Upper lobe of left lung (tissue), 6 donors: ENCODE measurements around the gene PARVA. TPM values are rescaled to one million over a fixed set of nuclear protein-coding genes. Genes with fewer than 3 reads are reported as not detected.

Experiments used
- ATAC-seq, 2 donors: fragments of 200-7000 bp; cut with Tn5 transposase; one replicate each; pipeline ENCODE4 v1.9.1; 2022; ENCODE audit warnings: mild to moderate bottlenecking in 2 of 2, moderate library complexity in 2 of 2; ENCODE audit not compliant: low FRiP score in 2 of 2
- DNase-seq, 2 donors: peaks; one replicate each; pipeline ENCODE4 v3.0.0-alpha.2; 2019 to 2020
- H3K27ac ChIP-seq, 4 donors: fragments of 200-600 bp; sonication (generic); one replicate each; pipeline ENCODE4 v1.5.1; 2016 to 2019
- H3K27me3 ChIP-seq, 4 donors: fragments of 200-600 bp; sonication (generic); one replicate each; pipeline ENCODE4 v1.5.1; 2017 to 2019
- H3K36me3 ChIP-seq, 4 donors: fragments of 200-600 bp; sonication (generic); one replicate each; pipeline ENCODE4 v1.5.1; 2016 to 2019
- H3K4me1 ChIP-seq, 4 donors: fragments of 200-600 bp; sonication (generic); one replicate each; pipeline ENCODE4 v1.5.1; 2018 to 2019
- H3K4me3 ChIP-seq, 4 donors: fragments of 200-600 bp; sonication (generic); one replicate each; pipeline ENCODE4 v1.5.1; 2017 to 2019; ENCODE audit warnings: mild to moderate bottlenecking in 2 of 4, moderate library complexity in 1 of 4
- H3K9me3 ChIP-seq, 4 donors: fragments of 200-600 bp; sonication (generic); one replicate each; pipeline ENCODE4 v1.5.1; 2018 to 2019
- CTCF ChIP-seq, 6 experiments: fragments of 450-650 bp in 4 of 6; fragments of 200-600 bp in 2 of 6; sonication (generic) in 2 of 6; IDR thresholded peaks; one replicate each; pipeline ENCODE4 v1.5.1; 2016 to 2019; ENCODE audit warnings: antibody characterized with exemption in 6 of 6
- EP300 ChIP-seq, 4 donors: sonication (generic); formaldehyde crosslinking; IDR thresholded peaks; one replicate each; pipeline ENCODE4 v1.5.1; 2017; ENCODE audit warnings: antibody characterized with exemption in 4 of 4, control low read depth in 2 of 4
- POLR2A ChIP-seq, 4 donors: fragments of 450-650 bp; IDR thresholded peaks; one replicate each; pipeline ENCODE4 v1.5.1; 2016 to 2017; ENCODE audit warnings: antibody characterized with exemption in 4 of 4, mild to moderate bottlenecking in 2 of 4
- POLR2AphosphoS5 ChIP-seq, 2 donors: sonication (generic); formaldehyde crosslinking; IDR thresholded peaks; one replicate each; pipeline ENCODE4 v1.5.1; 2017; ENCODE audit warnings: antibody characterized with exemption in 2 of 2
- WGBS, 2 donors: methylation state at CpG; one replicate each; pipeline ENCODE4 v1.1.5; 2017 to 2018; 5-methylcytosine and 5-hydroxymethylcytosine counted together
- total RNA-seq, 6 donors: library from RNA; depleted of rRNA in 4 of 6; stranded (reverse); fragments of >200 nt in 4 of 6; gene quantifications; one replicate each; pipeline versions ENCODE4 v1.1.0 to v1.2.1, GENCODE V29; 2016 to 2021
- donor health status: DM: no; HTN: no; CAD: no; lungs with moderate emphysema.
- donor health status: DM: no; HTN: yes; CAD: no; lungs with severe emphysema.

PARVA gene
- total RNA-seq, 6 donors from 2014 or later, result 36.7 to 73.5 (median 58.0) TPM

DNA sequence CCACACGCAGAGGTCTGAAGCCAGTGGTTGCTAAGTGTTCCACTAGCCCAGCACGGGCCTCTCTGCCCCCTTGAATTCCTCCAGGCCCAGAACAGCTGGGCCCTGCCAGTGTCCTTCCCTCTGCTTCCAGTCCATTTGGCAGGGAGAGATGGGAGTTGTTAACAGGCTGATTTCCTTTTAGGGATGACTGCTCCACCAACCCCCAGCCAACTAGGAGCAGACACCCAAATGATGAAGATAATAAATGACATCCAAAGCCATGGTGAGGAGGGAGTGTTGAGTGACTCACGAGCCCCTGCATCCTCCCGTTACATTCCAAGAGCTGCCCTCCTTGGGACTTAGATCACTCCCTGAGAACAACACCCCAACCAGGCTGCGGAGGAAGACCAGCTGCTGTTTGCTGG, 20.6 kb downstream of the PARVA start:
- Histone ChIP-seq H3K27me3 (no peaks in the 10 kb centered on the region), H3K4me1 (peaks cover 7 to 20% (median 9%) of the 10 kb centered on the region in 4 donors), H3K9me3 (no peaks in the 10 kb centered on the region), H3K4me3 (no peak overlapping the region), H3K27ac (peak overlapping the region in 2 of 4 donors; percentile 48 to 61), H3K36me3 (no peaks in the 10 kb centered on the region)
- 76 to 87% methylated on average over 4 to 5 of the region's 5 CpGs for whole genome bisulfite sequencing, 2 donors
- DNase-seq (no peak), ATAC-seq (peak; percentile 71 to 90)
- no peak for TF ChIP-seq POLR2A (IDR thresholded peaks at IDR 0.05)
- TF ChIP-seq POLR2AphosphoS5 (IDR thresholded peaks at IDR 0.05), result peak in 1 of 2 donors; percentile 69
- peak in 1 of 4 donors; percentile 47 for TF ChIP-seq EP300 (IDR thresholded peaks at IDR 0.05)

DNA sequence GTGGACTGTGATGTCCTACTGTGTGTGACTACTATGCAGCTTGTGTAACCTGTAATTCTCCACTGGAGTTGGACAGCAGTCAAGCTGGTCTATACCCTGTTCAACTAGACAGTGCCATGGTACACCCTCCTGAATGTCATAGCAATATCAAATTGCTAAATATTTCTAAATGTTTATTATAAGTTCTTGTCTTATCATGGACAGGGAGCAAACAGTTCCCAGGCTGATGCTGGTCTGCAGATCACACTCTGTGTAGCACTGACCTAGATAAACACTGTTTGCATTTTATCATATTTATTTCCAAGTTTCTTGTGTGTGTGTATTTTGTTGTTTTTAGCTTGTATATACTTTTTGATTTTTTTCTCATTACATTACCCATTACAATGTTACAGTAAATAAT, 22.0 kb downstream of the PARVA start:
- Histone ChIP-seq H3K27ac (no peak overlapping the region), H3K36me3 (no peaks in the 10 kb centered on the region), H3K9me3 (no peaks in the 10 kb centered on the region), H3K27me3 (no peaks in the 10 kb centered on the region), H3K4me1 (peaks cover 7 to 27% (median 15%) of the 10 kb centered on the region in 4 donors), H3K4me3 (no peak overlapping the region)
- ATAC-seq (no peak), DNase-seq (no peak)
- TF ChIP-seq EP300 (IDR thresholded peaks at IDR 0.05) (no peak), CTCF (IDR thresholded peaks at IDR 0.05) (no peak), POLR2AphosphoS5 (IDR thresholded peaks at IDR 0.05) (no peak), POLR2A (IDR thresholded peaks at IDR 0.05) (no peak)

GRCh38 chr11:12402025-12402424, 24.7 kb downstream of the PARVA start:
- H3K4me1 ChIP-seq, result peaks cover 3 to 29% (median 17%) of the 10 kb centered on the region in 4 donors
- H3K27ac ChIP-seq, result no peak overlapping the region
- 76 to 85% methylated on average over 4 of the region's 4 CpGs for WGBS, 2 donors
- ATAC-seq, result no peak
- no peak overlapping the region for H3K4me3 ChIP-seq
- DNase-seq, result no peak
- no peaks in the 10 kb centered on the region for H3K27me3 ChIP-seq
- H3K36me3 ChIP-seq, result no peaks in the 10 kb centered on the region
- no peak for TF ChIP-seq CTCF (IDR thresholded peaks at IDR 0.05)
- TF ChIP-seq POLR2A (IDR thresholded peaks at IDR 0.05), result no peak
- TF ChIP-seq EP300 (IDR thresholded peaks at IDR 0.05), result no peak
- TF ChIP-seq POLR2AphosphoS5 (IDR thresholded peaks at IDR 0.05), result no peak
- no peaks in the 10 kb centered on the region for H3K9me3 ChIP-seq

DNA sequence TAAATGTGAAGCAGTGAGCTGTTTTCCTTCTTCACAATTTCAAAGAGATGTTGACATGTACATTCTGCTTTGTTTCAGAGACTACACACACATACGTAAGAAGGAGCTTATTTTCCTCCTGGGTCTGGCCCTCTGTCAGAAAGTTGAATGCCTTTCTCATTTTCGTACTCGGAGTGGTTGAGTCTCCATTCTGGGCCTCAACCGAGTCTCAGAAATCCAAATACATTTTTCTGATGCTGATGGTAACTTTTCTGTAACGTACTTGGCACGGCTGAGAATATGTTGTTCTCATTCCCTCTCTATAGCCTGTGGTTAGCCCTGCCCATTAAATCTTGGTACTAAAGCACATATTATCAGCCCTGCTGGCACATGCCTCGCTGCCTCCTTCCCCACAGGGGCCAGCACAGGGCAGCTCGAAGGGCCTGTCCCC, 25.3 kb downstream of the PARVA start:
- no peak for DNase-seq
- TF ChIP-seq POLR2A (IDR thresholded peaks at IDR 0.05) (no peak), CTCF (IDR thresholded peaks at IDR 0.05) (no peak), EP300 (IDR thresholded peaks at IDR 0.05) (no peak), POLR2AphosphoS5 (IDR thresholded peaks at IDR 0.05) (no peak)
- no peak overlapping the region for H3K4me3 ChIP-seq
- no peaks in the 10 kb centered on the region for H3K27me3 ChIP-seq
- no peaks in the 10 kb centered on the region for H3K9me3 ChIP-seq
- H3K36me3 ChIP-seq, result no peaks in the 10 kb centered on the region
- ATAC-seq, result no peak
- H3K27ac ChIP-seq, result peak overlapping the region in 3 of 4 donors; percentile 9 to 49 (median 30)
- H3K4me1 ChIP-seq, result peaks cover 0 to 25% (median 14%) of the 10 kb centered on the region in 4 donors
- 69 to 77% methylated on average over 8 of the region's 8 CpGs for WGBS, 2 donors

DNA sequence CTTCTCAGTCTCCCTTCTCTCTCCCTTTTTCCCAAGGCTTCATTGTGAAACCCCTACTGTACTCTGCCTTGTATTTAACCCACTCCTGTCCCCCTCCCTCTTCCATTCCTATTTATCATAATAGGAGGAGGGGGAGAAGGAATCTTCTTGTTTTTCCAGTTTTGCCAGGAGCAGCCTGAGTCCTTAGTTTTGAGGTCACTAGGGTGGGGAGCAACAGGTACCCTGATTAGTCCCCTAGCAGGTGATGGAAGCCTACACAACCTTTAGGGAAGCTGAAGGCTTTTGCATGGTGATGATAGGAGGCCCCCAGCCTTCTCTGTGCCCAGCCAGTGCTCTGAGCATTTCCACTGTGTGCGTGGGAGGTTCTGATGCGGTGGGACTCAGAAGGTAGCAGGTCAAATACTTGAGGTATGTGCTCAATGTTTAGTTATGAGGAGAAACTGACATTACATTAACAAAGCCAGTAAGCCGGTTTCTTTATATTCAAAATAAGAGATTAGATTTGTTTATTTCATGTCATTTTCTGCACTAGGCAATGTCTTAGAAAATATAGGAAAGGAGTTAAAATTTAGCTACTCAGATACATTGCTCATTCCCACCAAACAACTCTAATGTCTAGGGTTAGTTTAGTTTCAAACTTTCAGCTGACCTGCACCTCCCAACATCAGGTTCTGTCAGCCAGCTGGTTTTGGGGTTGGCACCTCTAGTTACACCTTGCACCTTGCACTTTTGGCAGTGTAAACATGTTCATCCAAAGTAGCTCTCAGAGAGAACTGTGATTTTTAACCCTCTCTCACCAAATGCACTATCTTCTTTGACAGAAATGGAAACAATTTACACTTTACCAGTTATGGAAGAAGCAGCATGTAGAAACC, 26.0 kb downstream of the PARVA start:
- ATAC-seq, result peak in 1 of 2 donors; percentile 31
- H3K27ac ChIP-seq, result peak overlapping the region in 3 of 4 donors; percentile 9 to 49 (median 30)
- H3K36me3 ChIP-seq, result no peaks in the 10 kb centered on the region
- H3K4me1 ChIP-seq, result peaks cover 0 to 21% (median 13%) of the 10 kb centered on the region in 4 donors
- no peak for DNase-seq
- no peaks in the 10 kb centered on the region for H3K27me3 ChIP-seq
- TF ChIP-seq POLR2AphosphoS5 (IDR thresholded peaks at IDR 0.05) (no peak), CTCF (IDR thresholded peaks at IDR 0.05) (no peak), POLR2A (IDR thresholded peaks at IDR 0.05) (no peak), EP300 (IDR thresholded peaks at IDR 0.05) (no peak)
- no peaks in the 10 kb centered on the region for H3K9me3 ChIP-seq
- WGBS, 2 donors, result 70 to 82% methylated on average over 3 of the region's 3 CpGs
- no peak overlapping the region for H3K4me3 ChIP-seq
